Activated T-helper 2 cell treated with anti-CD3 and anti-CD28 coated beads, Interferon-gamma antibody, Interleukin-2, Interleukin-4, amounts not matched to agents 10 μg/mL and 5 μg/mL and 100 μg/mL, durations not matched to agents 14 hours and 24 hours and 36 hours (primary cell): ENCODE measurements around the gene SELENOT. TPM values are rescaled to one million over a fixed set of nuclear protein-coding genes. Genes with fewer than 3 reads are reported as not detected.
"Not testable (repeated sequence)": the region's sequence is repeated elsewhere in the genome, so short reads cannot be mapped to it uniquely, and the experiment has no call there.

Experiments used
- DNase-seq: peaks from one replicate; pipeline ENCODE4 v3.0.0; 2021; ENCODE audit warnings: low spot score
- H3K27ac Mint-ChIP-seq: one replicate; pipeline ENCODE4 v1.8.0; 2021; ENCODE audit warnings: mixed read lengths
- H3K27me3 Mint-ChIP-seq: one replicate; pipeline ENCODE4 v1.8.0; 2021; ENCODE audit warnings: low read depth, mixed read lengths
- H3K36me3 Mint-ChIP-seq: one replicate; pipeline ENCODE4 v1.8.0; 2021; ENCODE audit warnings: low read depth, mixed read lengths
- H3K4me1 Mint-ChIP-seq: one replicate; pipeline ENCODE4 v1.8.0; 2021; ENCODE audit warnings: low read depth, mixed read lengths
- H3K4me3 Mint-ChIP-seq: one replicate; pipeline ENCODE4 v1.8.0; 2021; ENCODE audit warnings: low read depth, mild to moderate bottlenecking, moderate library complexity, mixed read lengths
- H3K9me3 Mint-ChIP-seq: one replicate; pipeline ENCODE4 v1.8.0; 2021; ENCODE audit warnings: mixed read lengths
- intact Hi-C: fragments of 100-400 bp; cut with micrococcal nuclease; formaldehyde crosslinking; loops from one replicate; pipeline ENCODE4 v1.15.1; 2023
- total RNA-seq: library from RNA; stranded (reverse); gene quantifications from 2 replicates; pipeline ENCODE4 v1.2.3, GENCODE V29; 2022

Gene SELENOT
- total RNA-seq, 1 donor from 2014 or later = 121 TPM

- H3K4me3 Mint-ChIP-seq = no peak overlapping the region
- peaks cover 59% of the 10 kb centered on the region for H3K4me1 Mint-ChIP-seq
- DNase-seq = no peak
- intact Hi-C loops = loop anchor here (1.0 to 5.0 kb wide), 2 partner anchors 9 to 170 kb away; partner anchors contain the start of gene SELENOT
- H3K27me3 Mint-ChIP-seq = no peaks in the 10 kb centered on the region
- H3K36me3 Mint-ChIP-seq = peaks cover 60% of the 10 kb centered on the region
- H3K9me3 Mint-ChIP-seq = peaks cover 4% of the 10 kb centered on the region
- H3K27ac Mint-ChIP-seq = peak overlapping the region; percentile 73
Measured at GRCh38 chr3:150612494-150612893, 9.4 kb downstream of the SELENOT start.

GRCh38 chr3:150613034-150613433 lies 9.9 kb downstream of the SELENOT start:
- H3K27ac Mint-ChIP-seq = peak overlapping the region; percentile 73

GRCh38 chr3:150613709-150614480 lies 10.8 kb downstream of the SELENOT start:
- peaks cover 49% of the 10 kb centered on the region for H3K4me1 Mint-ChIP-seq

More at GRCh38 chr3:150613034-150613433, 9.9 kb downstream of the SELENOT start:
- Mint-ChIP-seq H3K27me3 (no peaks in the 10 kb centered on the region), H3K36me3 (peaks cover 60% of the 10 kb centered on the region), H3K4me3 (no peak overlapping the region), H3K4me1 (peaks cover 55% of the 10 kb centered on the region), H3K9me3 (peaks cover 4% of the 10 kb centered on the region)
- DNase-seq = no peak
- intact Hi-C loops = loop anchor here (5.0 kb wide), 1 partner anchor 169 kb away; no protein-coding TSS in a partner anchor

GRCh38 chr3:150620002-150620689 lies 17.0 kb downstream of the SELENOT start:
- no peak for DNase-seq
- H3K4me1 Mint-ChIP-seq = peaks cover 29% of the 10 kb centered on the region
- no peak overlapping the region for H3K4me3 Mint-ChIP-seq
- H3K36me3 Mint-ChIP-seq = peaks cover 51% of the 10 kb centered on the region
- no peaks in the 10 kb centered on the region for H3K9me3 Mint-ChIP-seq
- no peaks in the 10 kb centered on the region for H3K27me3 Mint-ChIP-seq
- H3K27ac Mint-ChIP-seq = no peak overlapping the region
- intact Hi-C loops = no loop called here

More at GRCh38 chr3:150613709-150614480, 10.8 kb downstream of the SELENOT start:
- intact Hi-C loops = loop anchor here (5.0 kb wide), 1 partner anchor 168 kb away; no protein-coding TSS in a partner anchor
- no peak for DNase-seq
- H3K27me3 Mint-ChIP-seq = no peaks in the 10 kb centered on the region
- H3K27ac Mint-ChIP-seq = peak overlapping the region; percentile 87
- peak overlapping the region; percentile 20 for H3K4me3 Mint-ChIP-seq
- H3K9me3 Mint-ChIP-seq = peaks cover 4% of the 10 kb centered on the region
- H3K36me3 Mint-ChIP-seq = peaks cover 64% of the 10 kb centered on the region

- intact Hi-C loops = not testable (repeated sequence)
Measured at GRCh38 chr3:150622955-150623354, 19.8 kb downstream of the SELENOT start.

GRCh38 chr3:150623945-150624344 lies 20.8 kb downstream of the SELENOT start:
- H3K9me3 Mint-ChIP-seq = no peaks in the 10 kb centered on the region
- no peak overlapping the region for H3K4me3 Mint-ChIP-seq
- no peak for DNase-seq
- peaks cover 51% of the 10 kb centered on the region for H3K36me3 Mint-ChIP-seq
- intact Hi-C loops = no loop called here
- no peak overlapping the region for H3K27ac Mint-ChIP-seq
- H3K4me1 Mint-ChIP-seq = peaks cover 30% of the 10 kb centered on the region
- no peaks in the 10 kb centered on the region for H3K27me3 Mint-ChIP-seq

More at GRCh38 chr3:150622955-150623354, 19.8 kb downstream of the SELENOT start:
- H3K9me3 Mint-ChIP-seq, H3K27ac Mint-ChIP-seq, H3K4me3 Mint-ChIP-seq, H3K27me3 Mint-ChIP-seq, DNase-seq: not testable (repeated sequence)
- peaks cover 58% of the 10 kb centered on the region for H3K36me3 Mint-ChIP-seq
- H3K4me1 Mint-ChIP-seq = peaks cover 32% of the 10 kb centered on the region

GRCh38 chr3:150626148-150626930 lies 23.2 kb downstream of the SELENOT start:
- Mint-ChIP-seq H3K4me3 (no peak overlapping the region), H3K27ac (peak overlapping the region; percentile 20), H3K27me3 (no peaks in the 10 kb centered on the region), H3K9me3 (no peaks in the 10 kb centered on the region), H3K4me1 (peaks cover 26% of the 10 kb centered on the region), H3K36me3 (peaks cover 58% of the 10 kb centered on the region)
- intact Hi-C loops = no loop called here
- no peak for DNase-seq

- DNase-seq = no peak
- Mint-ChIP-seq H3K27me3 (no peaks in the 10 kb centered on the region), H3K36me3 (peaks cover 58% of the 10 kb centered on the region), H3K9me3 (no peaks in the 10 kb centered on the region), H3K27ac (no peak overlapping the region), H3K4me1 (peaks cover 23% of the 10 kb centered on the region), H3K4me3 (no peak overlapping the region)
- intact Hi-C loops = no loop called here
Measured at GRCh38 chr3:150627557-150627956, 24.4 kb downstream of the SELENOT start.

- H3K4me3 Mint-ChIP-seq = no peak overlapping the region
- peaks cover 30% of the 10 kb centered on the region for H3K4me1 Mint-ChIP-seq
- intact Hi-C loops = no loop called here
Measured at GRCh38 chr3:150631515-150632221, 28.5 kb downstream of the SELENOT start.

GRCh38 chr3:150635076-150635475 lies 32.0 kb downstream of the SELENOT start:
- H3K27ac Mint-ChIP-seq = peak overlapping the region; percentile 34

More at GRCh38 chr3:150631515-150632221, 28.5 kb downstream of the SELENOT start:
- DNase-seq = no peak
- no peaks in the 10 kb centered on the region for H3K27me3 Mint-ChIP-seq
- H3K9me3 Mint-ChIP-seq = no peaks in the 10 kb centered on the region
- H3K27ac Mint-ChIP-seq = no peak overlapping the region
- peaks cover 45% of the 10 kb centered on the region for H3K36me3 Mint-ChIP-seq

GRCh38 chr3:150635526-150635925 lies 32.4 kb downstream of the SELENOT start:
- Mint-ChIP-seq H3K27me3 (no peaks in the 10 kb centered on the region), H3K4me1 (peaks cover 31% of the 10 kb centered on the region), H3K9me3 (no peaks in the 10 kb centered on the region), H3K36me3 (peaks cover 20% of the 10 kb centered on the region), H3K4me3 (no peak overlapping the region), H3K27ac (peak overlapping the region; percentile 29)
- intact Hi-C loops = no loop called here
- DNase-seq = no peak

More at GRCh38 chr3:150635076-150635475, 32.0 kb downstream of the SELENOT start:
- intact Hi-C loops = no loop called here
- H3K4me3 Mint-ChIP-seq = no peak overlapping the region
- H3K9me3 Mint-ChIP-seq = no peaks in the 10 kb centered on the region
- H3K36me3 Mint-ChIP-seq = peaks cover 22% of the 10 kb centered on the region
- H3K27me3 Mint-ChIP-seq = no peaks in the 10 kb centered on the region
- H3K4me1 Mint-ChIP-seq = peaks cover 33% of the 10 kb centered on the region
- DNase-seq = no peak

GRCh38 chr3:150636258-150636657 lies 33.1 kb downstream of the SELENOT start:
- no peaks in the 10 kb centered on the region for H3K9me3 Mint-ChIP-seq
- no peaks in the 10 kb centered on the region for H3K27me3 Mint-ChIP-seq
- no peak overlapping the region for H3K4me3 Mint-ChIP-seq
- no peak overlapping the region for H3K27ac Mint-ChIP-seq
- peaks cover 30% of the 10 kb centered on the region for H3K4me1 Mint-ChIP-seq
- intact Hi-C loops = no loop called here
- no peak for DNase-seq
- H3K36me3 Mint-ChIP-seq = peaks cover 17% of the 10 kb centered on the region
